ENCODE data around the gene NCK2. TPM values are rescaled to one million over a fixed set of nuclear protein-coding genes. Genes with fewer than 3 reads are reported as not detected.

The NCK2 gene
- polyA plus RNA-seq, 1 experiment, result 20.5 TPM

GRCh38 chr2:105874466-105874865 is 129.8 kb downstream of the NCK2 start:
- Histone ChIP-seq H3K27ac (ENCODE audit: low read depth, low read length) (no peak overlapping the region), H3K4me3 (ENCODE audit: low read depth, low read length) (no peak overlapping the region), H3K27me3 (ENCODE audit: control insufficient read depth, insufficient read depth, low read length) (no peaks in the 10 kb centered on the region), H3K9me3 (ENCODE audit: control insufficient read depth, insufficient read depth, low read length) (peaks cover 5% of the 10 kb centered on the region)
- no peak for TF ChIP-seq CTCF (IDR thresholded peaks at IDR 0.05; ENCODE audit: low read depth, low read length)
- CTCF ChIA-PET, result interaction anchor here (1.0 kb wide), 1 partner anchor 16 kb away, joined by 3 read pairs; no protein-coding TSS in a partner anchor
- POLR2A ChIA-PET, result no interaction called here
- no peak for DNase-seq (ENCODE audit: low read depth, low spot score)

GRCh38 chr2:105875241-105875640 is 130.5 kb downstream of the NCK2 start:
- POLR2A ChIA-PET, result no interaction called here
- Histone ChIP-seq H3K4me3 (ENCODE audit: low read depth, low read length) (no peak overlapping the region), H3K9me3 (ENCODE audit: control insufficient read depth, insufficient read depth, low read length) (peaks cover 9% of the 10 kb centered on the region), H3K27me3 (ENCODE audit: control insufficient read depth, insufficient read depth, low read length) (no peaks in the 10 kb centered on the region), H3K27ac (ENCODE audit: low read depth, low read length) (no peak overlapping the region)
- no peak for DNase-seq (ENCODE audit: low read depth, low spot score)
- CTCF ChIA-PET, result no interaction called here
- TF ChIP-seq CTCF (IDR thresholded peaks at IDR 0.05; ENCODE audit: low read depth, low read length), result no peak

GRCh38 chr2:105876191-105876590 is 131.5 kb downstream of the NCK2 start:
- peaks cover 12% of the 10 kb centered on the region for H3K9me3 ChIP-seq (ENCODE audit: control insufficient read depth, insufficient read depth, low read length)
- no peak overlapping the region for H3K4me3 ChIP-seq (ENCODE audit: low read depth, low read length)
- DNase-seq (ENCODE audit: low read depth, low spot score), result no peak
- H3K27me3 ChIP-seq (ENCODE audit: control insufficient read depth, insufficient read depth, low read length), result no peaks in the 10 kb centered on the region
- POLR2A ChIA-PET, result no interaction called here
- H3K27ac ChIP-seq (ENCODE audit: low read depth, low read length), result no peak overlapping the region
- no peak for TF ChIP-seq CTCF (IDR thresholded peaks at IDR 0.05; ENCODE audit: low read depth, low read length)
- CTCF ChIA-PET, result no interaction called here

- Histone ChIP-seq H3K27me3 (ENCODE audit: control insufficient read depth, insufficient read depth, low read length) (no peaks in the 10 kb centered on the region), H3K4me3 (ENCODE audit: low read depth, low read length) (no peak overlapping the region), H3K9me3 (ENCODE audit: control insufficient read depth, insufficient read depth, low read length) (peaks cover 20% of the 10 kb centered on the region), H3K27ac (ENCODE audit: low read depth, low read length) (no peak overlapping the region)
- no peak for DNase-seq (ENCODE audit: low read depth, low spot score)
- TF ChIP-seq CTCF (IDR thresholded peaks at IDR 0.05; ENCODE audit: low read depth, low read length), result no peak
- POLR2A ChIA-PET, result no interaction called here
- CTCF ChIA-PET, result no interaction called here
Measured at GRCh38 chr2:105877945-105878344, 133.2 kb downstream of the NCK2 start.

GRCh38 chr2:105879106-105879802 is 134.5 kb downstream of the NCK2 start:
- TF ChIP-seq CTCF (IDR thresholded peaks at IDR 0.05; ENCODE audit: low read depth, low read length), result no peak
- POLR2A ChIA-PET, result no interaction called here

More at GRCh38 chr2:105879106-105879802, 134.5 kb downstream of the NCK2 start:
- H3K4me3 ChIP-seq (ENCODE audit: low read depth, low read length), result no peak overlapping the region
- CTCF ChIA-PET, result no interaction called here
- no peak for DNase-seq (ENCODE audit: low read depth, low spot score)
- no peaks in the 10 kb centered on the region for H3K27me3 ChIP-seq (ENCODE audit: control insufficient read depth, insufficient read depth, low read length)
- H3K27ac ChIP-seq (ENCODE audit: low read depth, low read length), result no peak overlapping the region
- H3K9me3 ChIP-seq (ENCODE audit: control insufficient read depth, insufficient read depth, low read length), result peaks cover 20% of the 10 kb centered on the region
